Stimulated activated naive CD8-positive, alpha-beta T cell treated with anti-CD3 and anti-CD28 coated beads, Interleukin-15, Interleukin-2, amounts not matched to agents 100 ng/mL and 50 ng/mL, for 24 hours (primary cell): Measurements from ENCODE around the gene FAM156B.
"Not testable (repeated sequence)": the region's sequence is repeated elsewhere in the genome, so short reads cannot be mapped to it uniquely, and the experiment has no call there.

Experiments used
- H3K27ac Mint-ChIP-seq: one replicate; pipeline ENCODE4 v1.8.0; 2021; ENCODE audit warnings: mild to moderate bottlenecking, mixed read lengths
- H3K27me3 Mint-ChIP-seq: one replicate; pipeline ENCODE4 v1.8.0; 2021; ENCODE audit warnings: mixed read lengths
- H3K36me3 Mint-ChIP-seq: one replicate; pipeline ENCODE4 v1.8.0; 2021; ENCODE audit warnings: low read depth, mixed read lengths
- H3K4me1 Mint-ChIP-seq: one replicate; pipeline ENCODE4 v1.8.0; 2021; ENCODE audit warnings: low read depth, mixed read lengths
- H3K4me3 Mint-ChIP-seq: one replicate; pipeline ENCODE4 v1.8.0; 2021; ENCODE audit warnings: mild to moderate bottlenecking, mixed read lengths
- H3K9me3 Mint-ChIP-seq: one replicate; pipeline ENCODE4 v1.8.0; 2021; ENCODE audit warnings: mixed read lengths

FAM156B gene

GRCh38 chrX:52896855-52897709, at the start of gene FAM156B:
Gene FAM156B (plus strand): TSS chrX:52897330. CDS start chrX:52907226, 9,896 bp downstream.
- not testable (repeated sequence) for H3K4me1 Mint-ChIP-seq, H3K27me3 Mint-ChIP-seq, H3K27ac Mint-ChIP-seq, H3K9me3 Mint-ChIP-seq, H3K36me3 Mint-ChIP-seq, H3K4me3 Mint-ChIP-seq

- H3K27ac Mint-ChIP-seq: no peak overlapping the region
- H3K27me3 Mint-ChIP-seq: peaks cover 15% of the 10 kb centered on the region
- no peaks in the 10 kb centered on the region for H3K36me3 Mint-ChIP-seq
- H3K9me3 Mint-ChIP-seq: no peaks in the 10 kb centered on the region
- no peaks in the 10 kb centered on the region for H3K4me1 Mint-ChIP-seq
- no peak overlapping the region for H3K4me3 Mint-ChIP-seq
These were observed 44.8 kb upstream of the FAM156B start for GRCh38 chrX:52852110-52852860.

DNA sequence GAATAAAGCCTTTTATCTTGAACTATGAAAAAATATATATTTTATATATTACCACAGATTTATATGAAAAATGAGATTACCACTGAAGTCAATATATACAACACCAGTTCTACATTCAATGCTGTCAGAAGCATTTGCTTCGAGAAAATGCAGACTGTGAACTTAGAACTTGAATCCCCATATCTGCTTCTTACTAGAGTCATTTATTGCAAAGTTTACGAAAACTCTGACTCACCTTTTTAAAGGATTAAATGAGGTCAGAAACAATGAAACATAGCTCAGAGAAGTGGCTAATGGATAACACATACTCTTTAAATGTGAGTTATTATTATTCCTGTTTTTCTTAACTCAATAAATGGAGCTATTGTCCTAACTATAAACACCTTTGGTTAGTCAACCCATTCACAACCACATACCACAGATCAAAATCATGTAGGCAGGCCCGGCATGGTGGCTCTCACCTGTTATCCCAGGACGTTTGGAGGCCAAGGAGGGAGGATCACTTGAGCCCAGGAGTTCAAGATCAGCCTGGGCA, 40.1 kb upstream of the FAM156B start:
- not testable (repeated sequence) for H3K27ac Mint-ChIP-seq, H3K4me1 Mint-ChIP-seq, H3K9me3 Mint-ChIP-seq, H3K4me3 Mint-ChIP-seq, H3K36me3 Mint-ChIP-seq
- H3K27me3 Mint-ChIP-seq: peaks cover 14% of the 10 kb centered on the region

- H3K27me3 Mint-ChIP-seq: no peaks in the 10 kb centered on the region
- H3K36me3 Mint-ChIP-seq: no peaks in the 10 kb centered on the region
- H3K4me1 Mint-ChIP-seq: no peaks in the 10 kb centered on the region
- H3K9me3 Mint-ChIP-seq: no peaks in the 10 kb centered on the region
- no peak overlapping the region for H3K4me3 Mint-ChIP-seq
- no peak overlapping the region for H3K27ac Mint-ChIP-seq
These were observed 31.7 kb upstream of the FAM156B start for GRCh38 chrX:52865343-52865998.

DNA sequence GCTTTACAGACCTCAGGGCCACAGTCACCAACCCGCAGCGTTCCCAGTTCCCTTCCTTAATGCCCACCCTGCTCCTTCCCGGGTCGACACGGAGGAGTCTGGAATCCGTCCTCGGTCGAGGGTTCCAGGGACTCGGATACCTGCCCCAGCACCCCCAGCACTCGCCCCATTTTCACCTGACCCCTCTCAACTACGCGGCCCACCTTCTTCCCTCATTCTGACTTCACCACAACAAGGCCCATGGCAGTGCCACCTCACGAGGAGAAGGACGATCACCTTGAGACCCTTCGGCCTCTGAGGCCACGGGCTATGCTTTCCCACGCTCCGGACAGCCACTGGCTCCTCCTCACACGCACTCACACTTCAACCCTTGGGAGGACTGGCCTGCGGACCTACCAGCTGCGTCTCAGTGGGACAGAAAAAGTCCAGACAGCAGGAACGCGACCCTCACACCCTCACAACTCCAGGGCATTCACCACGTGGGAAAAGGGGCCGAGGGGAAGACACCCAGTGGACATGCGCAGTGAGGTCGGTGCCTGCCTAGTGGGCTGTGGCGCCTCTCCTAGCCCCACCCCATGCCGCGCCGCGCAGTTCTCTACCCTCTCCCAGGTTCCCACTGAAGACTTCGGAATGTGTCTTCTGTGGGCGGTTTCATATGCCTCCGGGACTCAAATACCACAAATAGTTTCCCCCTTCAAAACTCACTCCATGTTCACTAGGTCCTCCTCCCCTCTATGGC, 29.4 kb upstream of the FAM156B start, which contains the start of gene XAGE3:
Gene XAGE3 (minus strand): TSS at position 474 of the 739 bp plus-strand sequence. CDS start 950 bp downstream, outside the sequence.
- Mint-ChIP-seq H3K36me3 (no peaks in the 10 kb centered on the region), H3K4me3 (no peak within 1 kb of the TSS), H3K4me1 (no peaks in the 10 kb centered on the region), H3K27me3 (no peaks in the 10 kb centered on the region), H3K27ac (no peak within 1 kb of the TSS), H3K9me3 (no peaks in the 10 kb centered on the region)

DNA sequence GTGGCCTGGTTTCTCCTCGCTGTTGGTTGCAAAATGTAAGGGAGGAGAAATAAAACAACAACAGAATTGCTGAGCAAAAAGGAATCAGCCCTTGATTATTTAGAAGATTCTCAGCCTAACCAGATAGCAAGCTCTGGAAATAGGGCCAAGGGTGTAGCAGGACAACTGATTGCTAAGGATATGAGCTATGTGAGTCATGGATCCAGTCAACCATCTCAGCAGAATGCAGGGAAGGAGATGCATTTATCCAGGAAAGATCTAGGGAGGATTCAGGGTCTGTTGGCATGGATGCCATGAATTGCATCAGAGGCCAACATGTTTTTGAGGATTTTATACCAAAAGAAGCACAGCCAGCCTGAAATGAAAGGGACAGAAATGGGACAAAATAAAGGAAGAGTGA, 27.1 kb upstream of the FAM156B start:
- no peaks in the 10 kb centered on the region for H3K36me3 Mint-ChIP-seq
- H3K27ac Mint-ChIP-seq: no peak overlapping the region
- H3K27me3 Mint-ChIP-seq: no peaks in the 10 kb centered on the region
- H3K9me3 Mint-ChIP-seq: no peaks in the 10 kb centered on the region
- no peaks in the 10 kb centered on the region for H3K4me1 Mint-ChIP-seq
- H3K4me3 Mint-ChIP-seq: no peak overlapping the region

DNA sequence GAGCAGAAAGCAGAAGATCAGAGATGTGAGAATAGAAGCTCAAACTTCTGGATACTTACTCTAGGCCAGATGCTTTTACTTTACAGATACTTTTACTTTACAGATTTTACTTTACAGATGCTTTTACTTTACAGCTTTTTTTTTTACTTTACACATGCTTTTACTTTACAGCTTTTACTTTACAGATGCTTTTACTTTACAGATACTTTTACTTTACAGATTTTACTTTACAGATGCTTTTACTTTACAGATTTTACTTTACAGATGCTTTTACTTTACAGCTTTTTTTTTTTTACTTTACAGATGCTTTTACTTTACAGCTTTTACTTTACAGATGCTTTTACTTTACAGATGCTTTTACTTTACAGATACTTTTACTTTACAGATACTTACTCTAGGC, 23.3 kb upstream of the FAM156B start:
- not testable (repeated sequence) for H3K4me3 Mint-ChIP-seq, H3K27me3 Mint-ChIP-seq, H3K4me1 Mint-ChIP-seq, H3K36me3 Mint-ChIP-seq, H3K27ac Mint-ChIP-seq, H3K9me3 Mint-ChIP-seq

DNA sequence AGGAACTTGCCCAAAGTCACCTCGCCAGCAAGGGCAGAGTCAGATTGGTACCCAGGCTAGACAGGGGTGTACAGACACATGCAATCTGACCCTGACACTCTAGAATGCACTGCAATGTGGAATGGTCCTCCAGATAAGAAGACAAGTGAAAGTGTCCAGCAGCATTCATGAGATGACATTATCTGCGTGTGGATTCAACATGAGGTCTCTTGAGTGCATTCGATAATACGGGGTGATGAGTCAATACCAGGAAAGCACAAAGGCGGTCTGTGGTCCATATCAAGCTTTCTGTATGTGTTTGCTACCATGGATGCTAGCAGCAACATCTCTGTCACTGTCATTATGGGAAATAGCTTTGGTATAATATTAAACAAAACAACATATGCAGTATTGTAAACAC, 22.5 kb upstream of the FAM156B start:
- Mint-ChIP-seq H3K27me3 (no peaks in the 10 kb centered on the region), H3K27ac (no peak overlapping the region), H3K4me1 (no peaks in the 10 kb centered on the region), H3K4me3 (no peak overlapping the region), H3K9me3 (no peaks in the 10 kb centered on the region), H3K36me3 (no peaks in the 10 kb centered on the region)

GRCh38 chrX:52875436-52875835, 21.7 kb upstream of the FAM156B start:
- H3K4me1 Mint-ChIP-seq, H3K4me3 Mint-ChIP-seq, H3K36me3 Mint-ChIP-seq, H3K27ac Mint-ChIP-seq, H3K9me3 Mint-ChIP-seq, H3K27me3 Mint-ChIP-seq: not testable (repeated sequence)

DNA sequence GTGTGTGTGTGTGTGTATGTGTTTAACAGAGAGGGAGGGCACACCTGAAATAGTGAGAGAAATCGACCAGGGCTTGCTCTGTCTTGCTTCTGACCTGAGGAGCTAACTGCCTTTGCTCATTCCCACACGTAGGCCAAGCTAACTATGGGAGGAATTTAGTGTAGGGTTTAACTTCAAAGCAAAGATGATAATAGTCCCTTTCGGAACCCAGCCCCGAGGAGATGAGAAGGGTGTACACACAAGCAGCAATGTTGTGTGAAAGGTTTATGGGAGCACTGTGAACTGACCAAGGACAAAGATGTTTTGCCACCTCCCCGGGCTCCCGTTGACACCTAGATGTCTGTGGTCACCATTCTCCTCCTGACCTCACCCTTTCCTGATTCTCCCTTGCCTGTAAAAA, 20.7 kb upstream of the FAM156B start:
- not testable (repeated sequence) for H3K27me3 Mint-ChIP-seq, H3K9me3 Mint-ChIP-seq, H3K27ac Mint-ChIP-seq, H3K36me3 Mint-ChIP-seq, H3K4me1 Mint-ChIP-seq, H3K4me3 Mint-ChIP-seq

DNA sequence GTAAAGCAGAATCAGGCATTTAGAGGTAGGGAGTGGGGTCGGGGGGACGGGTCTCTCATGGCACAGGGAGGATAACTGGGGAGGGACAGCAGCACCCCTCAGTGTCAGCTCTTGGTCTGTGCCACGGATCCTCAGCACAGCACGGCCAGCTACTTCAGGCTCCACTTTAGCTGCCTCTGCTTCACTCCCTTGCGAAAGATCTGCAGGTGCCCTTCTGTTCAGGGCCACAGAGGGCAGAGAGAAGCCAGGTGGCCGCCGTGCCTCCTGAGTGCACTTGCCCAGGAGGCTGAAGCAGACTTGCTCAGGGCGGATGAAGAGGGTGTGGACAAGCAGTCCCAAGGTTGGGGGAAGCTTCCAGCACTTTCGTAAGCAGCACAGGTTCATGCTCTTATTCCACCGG, 9.7 kb upstream of the FAM156B start:
- not testable (repeated sequence) for H3K4me3 Mint-ChIP-seq, H3K4me1 Mint-ChIP-seq, H3K9me3 Mint-ChIP-seq, H3K36me3 Mint-ChIP-seq, H3K27ac Mint-ChIP-seq, H3K27me3 Mint-ChIP-seq

GRCh38 chrX:52888090-52888489, 9.0 kb upstream of the FAM156B start:
- not testable (repeated sequence) for H3K27ac Mint-ChIP-seq, H3K9me3 Mint-ChIP-seq, H3K27me3 Mint-ChIP-seq, H3K36me3 Mint-ChIP-seq, H3K4me1 Mint-ChIP-seq, H3K4me3 Mint-ChIP-seq

- H3K4me3 Mint-ChIP-seq, H3K36me3 Mint-ChIP-seq, H3K27me3 Mint-ChIP-seq, H3K4me1 Mint-ChIP-seq, H3K27ac Mint-ChIP-seq, H3K9me3 Mint-ChIP-seq: not testable (repeated sequence)
These were observed 692 bp upstream of the FAM156B start for GRCh38 chrX:52896438-52896837.

- not testable (repeated sequence) for H3K4me3 Mint-ChIP-seq, H3K4me1 Mint-ChIP-seq, H3K36me3 Mint-ChIP-seq, H3K27ac Mint-ChIP-seq, H3K9me3 Mint-ChIP-seq, H3K27me3 Mint-ChIP-seq
These were observed 8.4 kb downstream of the FAM156B start for GRCh38 chrX:52905531-52905930.

DNA sequence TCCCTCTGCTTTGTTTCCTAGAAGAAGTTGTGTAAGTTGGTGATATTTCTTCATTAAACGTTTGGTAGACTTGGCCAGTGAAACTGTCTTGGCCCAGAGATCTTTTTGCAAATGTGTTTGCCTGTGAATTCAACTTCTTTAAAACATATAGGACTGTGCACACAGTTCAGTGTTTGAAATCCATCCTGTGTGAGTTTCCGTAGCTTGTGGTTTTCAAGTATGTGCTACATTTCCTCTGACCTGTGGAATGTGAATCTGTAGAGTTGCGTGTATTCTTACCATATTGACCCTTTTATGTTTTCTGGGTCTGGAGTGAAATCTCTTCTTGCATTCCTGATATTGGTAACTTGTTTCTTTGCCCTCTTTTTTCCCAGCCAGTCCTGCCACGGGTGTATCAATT, 8.9 kb downstream of the FAM156B start:
- H3K27ac Mint-ChIP-seq, H3K27me3 Mint-ChIP-seq, H3K4me1 Mint-ChIP-seq, H3K4me3 Mint-ChIP-seq, H3K36me3 Mint-ChIP-seq, H3K9me3 Mint-ChIP-seq: not testable (repeated sequence)
